Liver (tissue), 3 donors: ENCODE results near the gene DIS3L.
"Not testable (repeated sequence)": the region's sequence is repeated elsewhere in the genome, so short reads cannot be mapped to it uniquely, and the experiment has no call there.

Experiments used
- CTCF ChIP-seq: fragments of 150-350 bp; IDR thresholded peaks from 2 replicates; pipeline ENCODE4 v1.5.1; 2017; ENCODE audit warnings: improper control_type of control experiment, low read depth, low read length; ENCODE audit not compliant: missing input control
- FOXA1 ChIP-seq: IDR thresholded peaks from 2 replicates; pipeline ENCODE4 v1.6.1; 2016; ENCODE audit warnings: antibody characterized with exemption
- HNF4G ChIP-seq: IDR thresholded peaks from 2 replicates; pipeline ENCODE4 v1.6.1; 2016; ENCODE audit warnings: antibody characterized with exemption
- RXRA ChIP-seq, 2 donors: IDR thresholded peaks; 2 replicates each; pipeline ENCODE4 v1.6.1; 2017 to 2018; ENCODE audit warnings: antibody characterized with exemption in 2 of 2, mild to moderate bottlenecking in 1 of 2
- TAF1 ChIP-seq: conservative IDR thresholded peaks from 2 replicates; pipeline ENCODE4 v1.6.1; 2016; ENCODE audit warnings: antibody characterized with exemption, mild to moderate bottlenecking
- YY1 ChIP-seq: IDR thresholded peaks from 2 replicates; pipeline ENCODE4 v1.6.1; 2016; ENCODE audit warnings: antibody characterized with exemption, mild to moderate bottlenecking
- TF ChIP-seq, protein P1 (sequence below): IDR thresholded peaks from 2 replicates; pipeline ENCODE4 v1.6.1; 2016; ENCODE audit warnings: antibody characterized with exemption, mild to moderate bottlenecking
- donor health status: healthy.
- donor health status: healthy.

DNA sequence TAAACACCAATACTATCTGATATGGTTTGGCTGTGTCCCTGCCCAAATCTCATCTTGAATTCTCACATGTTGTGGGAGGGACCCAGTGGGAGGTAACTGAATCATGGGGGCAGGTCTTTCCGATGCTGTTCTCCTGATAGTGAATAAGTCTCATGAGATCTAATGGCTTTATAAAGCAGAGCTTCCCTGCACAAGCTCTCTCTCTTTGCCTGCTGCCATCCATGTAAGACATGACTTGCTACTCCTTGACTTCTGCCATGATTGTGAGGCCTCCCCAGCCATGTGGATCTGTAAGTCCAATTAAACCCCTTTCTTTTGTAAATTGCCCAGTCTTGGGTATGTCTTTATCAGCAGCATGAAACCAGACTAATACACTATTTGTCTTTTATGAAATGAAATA, 30.5 kb upstream of the DIS3L start:
- TF ChIP-seq CTCF; YY1; RXRA (IDR thresholded peaks at IDR 0.05); HNF4G; FOXA1; TAF1: not testable (repeated sequence)
- TF ChIP-seq, protein P1, sequence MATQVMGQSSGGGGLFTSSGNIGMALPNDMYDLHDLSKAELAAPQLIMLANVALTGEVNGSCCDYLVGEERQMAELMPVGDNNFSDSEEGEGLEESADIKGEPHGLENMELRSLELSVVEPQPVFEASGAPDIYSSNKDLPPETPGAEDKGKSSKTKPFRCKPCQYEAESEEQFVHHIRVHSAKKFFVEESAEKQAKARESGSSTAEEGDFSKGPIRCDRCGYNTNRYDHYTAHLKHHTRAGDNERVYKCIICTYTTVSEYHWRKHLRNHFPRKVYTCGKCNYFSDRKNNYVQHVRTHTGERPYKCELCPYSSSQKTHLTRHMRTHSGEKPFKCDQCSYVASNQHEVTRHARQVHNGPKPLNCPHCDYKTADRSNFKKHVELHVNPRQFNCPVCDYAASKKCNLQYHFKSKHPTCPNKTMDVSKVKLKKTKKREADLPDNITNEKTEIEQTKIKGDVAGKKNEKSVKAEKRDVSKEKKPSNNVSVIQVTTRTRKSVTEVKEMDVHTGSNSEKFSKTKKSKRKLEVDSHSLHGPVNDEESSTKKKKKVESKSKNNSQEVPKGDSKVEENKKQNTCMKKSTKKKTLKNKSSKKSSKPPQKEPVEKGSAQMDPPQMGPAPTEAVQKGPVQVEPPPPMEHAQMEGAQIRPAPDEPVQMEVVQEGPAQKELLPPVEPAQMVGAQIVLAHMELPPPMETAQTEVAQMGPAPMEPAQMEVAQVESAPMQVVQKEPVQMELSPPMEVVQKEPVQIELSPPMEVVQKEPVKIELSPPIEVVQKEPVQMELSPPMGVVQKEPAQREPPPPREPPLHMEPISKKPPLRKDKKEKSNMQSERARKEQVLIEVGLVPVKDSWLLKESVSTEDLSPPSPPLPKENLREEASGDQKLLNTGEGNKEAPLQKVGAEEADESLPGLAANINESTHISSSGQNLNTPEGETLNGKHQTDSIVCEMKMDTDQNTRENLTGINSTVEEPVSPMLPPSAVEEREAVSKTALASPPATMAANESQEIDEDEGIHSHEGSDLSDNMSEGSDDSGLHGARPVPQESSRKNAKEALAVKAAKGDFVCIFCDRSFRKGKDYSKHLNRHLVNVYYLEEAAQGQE, result not testable (repeated sequence)
